ENCODE results near the gene KLK15.

KLK15 gene

DNA sequence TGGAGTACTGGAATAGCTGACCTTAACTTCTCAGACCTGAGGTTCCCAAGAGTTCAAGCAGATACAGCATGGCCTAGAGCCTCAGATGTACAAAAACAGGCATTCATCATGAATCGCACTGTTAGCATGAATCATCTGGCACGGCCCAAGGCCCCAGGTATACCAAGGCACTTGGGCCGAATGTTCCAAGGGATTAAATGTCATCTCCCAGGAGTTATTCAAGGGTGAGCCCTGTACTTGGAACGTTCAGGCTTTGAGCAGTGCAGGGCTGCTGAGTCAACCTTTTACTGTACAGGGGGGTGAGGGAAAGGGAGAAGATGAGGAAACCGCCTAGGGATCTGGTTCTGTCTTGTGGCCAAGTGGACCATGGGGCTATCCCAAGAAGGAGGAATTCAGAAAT is 27.6 kb upstream of the KLK15 start:
- in situ Hi-C loops (cut with MboI; ENCODE audit: low pct_unique_long_range_greater_than_20kb, low sequenced_read_pairs, unreplicated experiment) = no loop called here
- DNase-seq (ENCODE audit: low spot score) = no peak
- TF ChIP-seq, protein P1, sequence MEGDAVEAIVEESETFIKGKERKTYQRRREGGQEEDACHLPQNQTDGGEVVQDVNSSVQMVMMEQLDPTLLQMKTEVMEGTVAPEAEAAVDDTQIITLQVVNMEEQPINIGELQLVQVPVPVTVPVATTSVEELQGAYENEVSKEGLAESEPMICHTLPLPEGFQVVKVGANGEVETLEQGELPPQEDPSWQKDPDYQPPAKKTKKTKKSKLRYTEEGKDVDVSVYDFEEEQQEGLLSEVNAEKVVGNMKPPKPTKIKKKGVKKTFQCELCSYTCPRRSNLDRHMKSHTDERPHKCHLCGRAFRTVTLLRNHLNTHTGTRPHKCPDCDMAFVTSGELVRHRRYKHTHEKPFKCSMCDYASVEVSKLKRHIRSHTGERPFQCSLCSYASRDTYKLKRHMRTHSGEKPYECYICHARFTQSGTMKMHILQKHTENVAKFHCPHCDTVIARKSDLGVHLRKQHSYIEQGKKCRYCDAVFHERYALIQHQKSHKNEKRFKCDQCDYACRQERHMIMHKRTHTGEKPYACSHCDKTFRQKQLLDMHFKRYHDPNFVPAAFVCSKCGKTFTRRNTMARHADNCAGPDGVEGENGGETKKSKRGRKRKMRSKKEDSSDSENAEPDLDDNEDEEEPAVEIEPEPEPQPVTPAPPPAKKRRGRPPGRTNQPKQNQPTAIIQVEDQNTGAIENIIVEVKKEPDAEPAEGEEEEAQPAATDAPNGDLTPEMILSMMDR (IDR thresholded peaks at IDR 0.05; ENCODE audit: extremely low read depth, insufficient read depth, missing control alignments) = no peak

DNA sequence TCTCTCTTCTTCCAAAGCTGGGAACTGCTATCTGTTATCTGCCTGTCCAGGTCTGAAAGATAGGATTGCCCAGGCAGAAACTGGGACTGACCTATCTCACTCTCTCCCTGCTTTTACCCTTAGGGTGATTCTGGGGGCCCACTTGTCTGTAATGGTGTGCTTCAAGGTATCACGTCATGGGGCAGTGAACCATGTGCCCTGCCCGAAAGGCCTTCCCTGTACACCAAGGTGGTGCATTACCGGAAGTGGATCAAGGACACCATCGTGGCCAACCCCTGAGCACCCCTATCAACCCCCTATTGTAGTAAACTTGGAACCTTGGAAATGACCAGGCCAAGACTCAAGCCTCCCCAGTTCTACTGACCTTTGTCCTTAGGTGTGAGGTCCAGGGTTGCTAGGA is 26.5 kb upstream of the KLK15 start:
- no peak for DNase-seq (ENCODE audit: low spot score)
- TF ChIP-seq, protein P1 (IDR thresholded peaks at IDR 0.05; ENCODE audit: extremely low read depth, insufficient read depth, missing control alignments) = no peak
- in situ Hi-C loops (cut with MboI; ENCODE audit: low pct_unique_long_range_greater_than_20kb, low sequenced_read_pairs, unreplicated experiment) = no loop called here

DNA sequence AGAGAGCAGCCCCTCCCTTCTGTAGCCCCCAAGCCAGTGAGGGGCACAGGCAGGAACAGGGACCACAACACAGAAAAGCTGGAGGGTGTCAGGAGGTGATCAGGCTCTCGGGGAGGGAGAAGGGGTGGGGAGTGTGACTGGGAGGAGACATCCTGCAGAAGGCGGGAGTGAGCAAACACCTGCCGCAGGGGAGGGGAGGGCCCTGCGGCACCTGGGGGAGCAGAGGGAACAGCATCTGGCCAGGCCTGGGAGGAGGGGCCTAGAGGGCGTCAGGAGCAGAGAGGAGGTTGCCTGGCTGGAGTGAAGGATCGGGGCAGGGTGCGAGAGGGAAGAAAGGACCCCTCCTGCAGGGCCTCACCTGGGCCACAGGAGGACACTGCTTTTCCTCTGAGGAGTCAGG is 25.5 kb upstream of the KLK15 start:
- TF ChIP-seq, protein P1 (IDR thresholded peaks at IDR 0.05; ENCODE audit: extremely low read depth, insufficient read depth, missing control alignments) = no peak
- in situ Hi-C loops (cut with MboI; ENCODE audit: low pct_unique_long_range_greater_than_20kb, low sequenced_read_pairs, unreplicated experiment) = no loop called here
- DNase-seq (ENCODE audit: low spot score) = no peak

DNA sequence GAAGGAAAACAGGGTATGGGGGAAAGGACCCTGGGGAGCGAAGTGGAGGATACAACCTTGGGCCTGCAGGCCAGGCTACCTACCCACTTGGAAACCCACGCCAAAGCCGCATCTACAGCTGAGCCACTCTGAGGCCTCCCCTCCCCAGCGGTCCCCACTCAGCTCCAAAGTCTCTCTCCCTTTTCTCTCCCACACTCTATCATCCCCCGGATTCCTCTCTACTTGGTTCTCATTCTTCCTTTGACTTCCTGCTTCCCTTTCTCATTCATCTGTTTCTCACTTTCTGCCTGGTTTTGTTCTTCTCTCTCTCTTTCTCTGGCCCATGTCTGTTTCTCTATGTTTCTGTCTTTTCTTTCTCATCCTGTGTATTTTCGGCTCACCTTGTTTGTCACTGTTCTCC is 24.0 kb upstream of the KLK15 start:
- TF ChIP-seq, protein P1 (IDR thresholded peaks at IDR 0.05; ENCODE audit: extremely low read depth, insufficient read depth, missing control alignments) = no peak
- in situ Hi-C loops (cut with MboI; ENCODE audit: low pct_unique_long_range_greater_than_20kb, low sequenced_read_pairs, unreplicated experiment) = no loop called here
- no peak for DNase-seq (ENCODE audit: low spot score)

DNA sequence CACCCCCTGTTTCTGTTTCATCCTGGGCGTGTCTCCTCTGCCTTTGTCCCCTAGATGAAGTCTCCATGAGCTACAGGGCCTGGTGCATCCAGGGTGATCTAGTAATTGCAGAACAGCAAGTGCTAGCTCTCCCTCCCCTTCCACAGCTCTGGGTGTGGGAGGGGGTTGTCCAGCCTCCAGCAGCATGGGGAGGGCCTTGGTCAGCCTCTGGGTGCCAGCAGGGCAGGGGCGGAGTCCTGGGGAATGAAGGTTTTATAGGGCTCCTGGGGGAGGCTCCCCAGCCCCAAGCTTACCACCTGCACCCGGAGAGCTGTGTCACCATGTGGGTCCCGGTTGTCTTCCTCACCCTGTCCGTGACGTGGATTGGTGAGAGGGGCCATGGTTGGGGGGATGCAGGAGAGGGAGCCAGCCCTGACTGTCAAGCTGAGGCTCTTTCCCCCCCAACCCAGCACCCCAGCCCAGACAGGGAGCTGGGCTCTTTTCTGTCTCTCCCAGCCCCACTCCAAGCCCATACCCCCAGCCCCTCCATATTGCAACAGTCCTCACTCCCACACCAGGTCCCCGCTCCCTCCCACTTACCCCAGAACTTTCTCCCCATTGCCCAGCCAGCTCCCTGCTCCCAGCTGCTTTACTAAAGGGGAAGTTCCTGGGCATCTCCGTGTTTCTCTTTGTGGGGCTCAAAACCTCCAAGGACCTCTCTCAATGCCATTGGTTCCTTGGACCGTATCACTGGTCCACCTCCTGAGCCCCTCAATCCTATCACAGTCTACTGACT is 21.4 kb upstream of the KLK15 start, which contains the start of gene KLK3:
Gene KLK3 (plus strand): TSS at position 280 of the 775 bp plus-strand sequence. CDS start 41 bp downstream, at position 321.
- DNase-seq (ENCODE audit: low spot score) = no peak
- in situ Hi-C loops (cut with MboI; ENCODE audit: low pct_unique_long_range_greater_than_20kb, low sequenced_read_pairs, unreplicated experiment) = no loop called here
- TF ChIP-seq, protein P1 (IDR thresholded peaks at IDR 0.05; ENCODE audit: extremely low read depth, insufficient read depth, missing control alignments) = no peak

DNA sequence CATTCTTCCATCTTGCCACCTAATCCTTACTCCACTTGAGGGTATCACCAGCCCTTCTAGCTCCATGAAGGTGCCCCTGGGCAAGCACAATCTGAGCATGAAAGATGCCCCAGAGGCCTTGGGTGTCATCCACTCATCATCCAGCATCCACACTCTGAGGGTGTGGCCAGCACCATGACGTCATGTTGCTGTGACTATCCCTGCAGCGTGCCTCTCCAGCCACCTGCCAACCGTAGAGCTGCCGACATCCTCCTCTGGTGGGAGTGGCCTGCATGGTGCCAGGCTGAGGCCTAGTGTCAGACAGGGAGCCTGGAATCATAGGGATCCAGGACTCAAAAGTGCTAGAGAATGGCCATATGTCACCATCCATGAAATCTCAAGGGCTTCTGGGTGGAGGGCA is 18.2 kb upstream of the KLK15 start:
- in situ Hi-C loops (cut with MboI; ENCODE audit: low pct_unique_long_range_greater_than_20kb, low sequenced_read_pairs, unreplicated experiment) = no loop called here
- DNase-seq (ENCODE audit: low spot score) = no peak
- TF ChIP-seq, protein P1 (IDR thresholded peaks at IDR 0.05; ENCODE audit: extremely low read depth, insufficient read depth, missing control alignments) = no peak

All from GM13977 (cell line).